Measurements from ENCODE around the gene CDKL4.

- TF ChIP-seq POLR2AphosphoS5 (IDR thresholded peaks at IDR 0.05; ENCODE audit: low read depth, low read length) (no peak), TAF1 (IDR thresholded peaks at IDR 0.05; ENCODE audit: low read depth, low read length) (no peak)
Observed at GRCh38 chr2:39240758-39241157, 3.0 kb downstream of the CDKL4 start.

Measured in GM12891 (cell line).